Aorta (tissue), 5 donors: Measurements from ENCODE around the gene DMC1. TPM values are rescaled to one million over a fixed set of nuclear protein-coding genes. Genes with fewer than 3 reads are reported as not detected.

Source experiments
- ATAC-seq: fragments of 200-7000 bp; cut with Tn5 transposase; one replicate; pipeline ENCODE4 v1.9.1; 2022; ENCODE audit warnings: moderate library complexity; ENCODE audit not compliant: low FRiP score
- DNase-seq, 2 donors: peaks; one replicate each; pipeline ENCODE4 v3.0.0-alpha.2; 2020
- H3K27ac ChIP-seq, 2 donors: one replicate each; pipeline ENCODE4 v1.5.1; 2013; ENCODE audit warnings: low read length in 2 of 2, mild to moderate bottlenecking in 2 of 2, moderate library complexity in 2 of 2, control low read depth in 1 of 2, inconsistent platforms in 1 of 2, low read depth in 1 of 2
- H3K27me3 ChIP-seq, 2 donors: one replicate each; pipeline ENCODE4 v1.6.1; 2013; ENCODE audit warnings: control low read depth in 1 of 2, low read length in 1 of 2, mild to moderate bottlenecking in 1 of 2, moderate library complexity in 1 of 2; ENCODE audit not compliant: insufficient read depth in 2 of 2, control insufficient read depth in 1 of 2
- H3K36me3 ChIP-seq, 2 donors: one replicate each; pipeline ENCODE4 v1.6.1; 2013; ENCODE audit warnings: control low read depth in 1 of 2, low read length in 1 of 2, mild to moderate bottlenecking in 1 of 2; ENCODE audit not compliant: insufficient read depth in 2 of 2, control insufficient read depth in 1 of 2
- H3K4me1 ChIP-seq, 2 donors: one replicate each; pipeline ENCODE4 v1.6.1; 2013; ENCODE audit warnings: low read length in 2 of 2, control low read depth in 1 of 2, mild to moderate bottlenecking in 1 of 2, moderate library complexity in 1 of 2; ENCODE audit not compliant: insufficient read depth in 2 of 2, control insufficient read depth in 1 of 2
- H3K4me3 ChIP-seq, 2 donors: one replicate each; pipeline ENCODE4 v1.5.1; 2013; ENCODE audit warnings: low read length in 2 of 2, control low read depth in 1 of 2, mild to moderate bottlenecking in 1 of 2
- H3K9me3 ChIP-seq: one replicate; pipeline ENCODE4 v1.6.1; 2013; ENCODE audit warnings: mild to moderate bottlenecking, low read length; ENCODE audit not compliant: control insufficient read depth
- WGBS, 2 donors: extraction: QIAGEN DNeasy Blood & Tissue Kit; methylation state at CpG; one replicate each; pipeline ENCODE4 v1.1.7; 2013; 5-methylcytosine and 5-hydroxymethylcytosine counted together
- intact Hi-C, 2 donors: fragments of 100-400 bp; cut with DNase I; formaldehyde crosslinking; loops; one replicate each; pipeline versions ENCODE4 v1.14.2 to v1.15.0; 2022
- polyA plus RNA-seq, 2 donors: library from polyadenylated mRNA; stranded (reverse); fragments of 200-250 nt; gene quantifications; one replicate each; pipeline ENCODE4 v1.2.3, GENCODE V29; 2013
- total RNA-seq, 2 donors: library from RNA; stranded (reverse); fragmentation: NEBNext Ultra II Directional; extraction: Animal tissue kit (Norgen Biotek cat#: 25700); gene quantifications; one replicate each; pipeline ENCODE4 v1.2.1, GENCODE V29; 2021
- donor health status: healthy with polysubstance abuse.
- donor health status: Bipolar disorder and iron deficiency.
- donor health status: DM: no; HTN: no; CAD: no.
- donor health status: DM: no; HTN: no; CAD: no.
- donor health status: DM: yes; HTN: yes; CAD: no.

The DMC1 gene
- total and polyA plus RNA-seq, 4 donors, result 0.84 to 2.5 (median 1.5) TPM

GRCh38 chr22:38570779-38571364 is 889 bp upstream of the DMC1 start:
- peak overlapping the region; percentile 76 to 90 for H3K27ac ChIP-seq
- ATAC-seq (peak; percentile 63), DNase-seq (peak in 1 of 2 donors; percentile 87)
- H3K4me1 ChIP-seq, result no peaks in the 10 kb centered on the region
- WGBS, 2 donors, result 0 to 1% methylated on average over 14 of the region's 14 CpGs
- no peaks in the 10 kb centered on the region for H3K27me3 ChIP-seq
- no peaks in the 10 kb centered on the region for H3K36me3 ChIP-seq
- peak overlapping the region; percentile 27 to 51 for H3K4me3 ChIP-seq
- intact Hi-C loops, result loop anchor here (1.0 to 5.0 kb wide), 4 partner anchors 65 to 514 kb away; partner anchors contain the start of genes PICK1 (in 2 of the 2) and DDX17 (in 1 of the 2)
- no peaks in the 10 kb centered on the region for H3K9me3 ChIP-seq

DNA sequence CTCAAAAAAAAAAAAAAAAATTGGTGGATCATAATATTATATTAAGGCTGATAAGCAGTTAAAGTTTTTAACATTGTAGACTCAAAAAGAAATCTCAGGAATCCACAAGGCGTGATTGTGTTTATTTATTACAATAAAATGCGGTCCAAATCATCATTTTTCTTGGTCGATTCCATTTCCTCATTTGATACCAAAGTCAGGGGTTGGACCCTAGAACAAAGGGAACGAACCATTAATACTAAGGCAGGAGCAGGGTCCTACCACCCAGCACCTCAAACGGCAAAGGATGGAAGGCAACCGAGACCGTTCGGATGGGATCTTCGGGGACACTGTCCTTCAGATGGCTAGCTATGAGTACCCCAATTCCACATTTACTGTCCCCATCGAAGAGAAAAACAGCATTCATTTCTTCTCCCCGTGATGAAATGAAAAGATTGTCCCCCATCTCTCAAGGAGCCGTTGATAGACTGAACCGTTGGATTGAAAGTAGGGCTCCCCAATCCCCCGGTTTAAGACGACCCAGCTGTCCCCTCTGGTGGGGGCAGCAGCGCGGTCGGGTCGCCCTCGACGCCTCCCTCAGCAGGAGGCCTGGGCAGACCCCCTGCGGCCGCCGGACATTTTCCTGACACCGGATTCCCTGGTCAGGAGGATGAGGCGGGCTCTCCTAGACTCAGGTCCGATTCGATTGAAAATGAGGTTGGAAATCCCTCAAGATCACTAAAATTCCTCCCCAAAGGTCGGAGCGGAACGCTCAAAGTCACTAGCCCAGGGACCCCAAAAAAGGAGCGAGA is 607 bp downstream of the DMC1 start:
- Histone ChIP-seq H3K4me3 (no peak overlapping the region), H3K9me3 (no peaks in the 10 kb centered on the region), H3K27me3 (no peaks in the 10 kb centered on the region), H3K36me3 (no peaks in the 10 kb centered on the region), H3K27ac (peak overlapping the region; percentile 9 to 49), H3K4me1 (no peaks in the 10 kb centered on the region)
- DNase-seq, result no peak
- intact Hi-C loops, result loop anchor here in 1 of 2 donors (5.0 kb wide), 1 partner anchor 62 kb away; the partner anchor contains the start of gene DDX17
- ATAC-seq, result peak; percentile 40
- 14 to 25% methylated on average over 31 to 32 of the region's 32 CpGs for WGBS, 2 donors

DNA sequence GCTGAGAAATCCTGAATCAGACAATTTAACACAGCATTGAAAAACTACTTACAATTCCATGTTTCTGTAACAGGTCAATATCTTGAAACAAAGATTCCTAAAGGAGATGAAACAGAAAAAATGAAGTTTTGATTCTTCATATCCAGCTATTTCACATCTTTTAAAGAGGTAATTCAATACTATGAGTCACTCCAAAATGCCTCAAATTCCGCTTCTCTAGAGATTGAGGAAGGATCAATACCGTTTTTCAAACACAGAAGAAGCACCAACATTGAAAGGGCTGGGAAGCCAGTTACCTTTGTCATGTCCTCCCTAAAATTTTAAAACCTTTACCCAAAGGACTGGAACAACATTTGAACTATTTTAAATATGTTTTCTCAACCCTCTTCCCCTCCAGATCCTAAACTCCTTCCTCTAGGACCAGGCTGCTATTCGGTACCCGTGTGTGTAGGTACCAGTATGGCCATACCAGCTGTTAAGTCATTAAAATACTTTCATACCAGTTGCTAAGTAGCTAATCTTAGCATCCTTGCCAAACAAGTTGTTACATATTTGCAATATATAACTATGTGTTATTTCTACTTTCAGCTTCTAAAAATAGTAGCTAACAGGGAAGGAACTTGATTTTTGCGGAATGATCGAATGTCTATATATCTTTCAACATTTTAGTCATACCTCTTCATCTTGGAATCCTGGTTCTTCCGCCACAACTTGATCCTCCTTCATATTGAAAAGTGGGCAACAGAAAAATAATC is 2.3 kb downstream of the DMC1 start:
- 24 to 31% methylated on average over 7 of the region's 7 CpGs for WGBS, 2 donors
- peak overlapping the region; percentile 52 to 86 for H3K27ac ChIP-seq
- H3K4me3 ChIP-seq, result no peak overlapping the region
- H3K9me3 ChIP-seq, result no peaks in the 10 kb centered on the region
- ATAC-seq (no peak), DNase-seq (no peak)
- no peaks in the 10 kb centered on the region for H3K27me3 ChIP-seq
- H3K36me3 ChIP-seq, result no peaks in the 10 kb centered on the region
- H3K4me1 ChIP-seq, result no peaks in the 10 kb centered on the region
- intact Hi-C loops, result loop anchor here in 1 of 2 donors (5.0 kb wide), 1 partner anchor 60 kb away; the partner anchor contains the start of gene DDX17

- no peak for DNase-seq
- H3K9me3 ChIP-seq, result no peaks in the 10 kb centered on the region
- ATAC-seq, result no peak
- no peak overlapping the region for H3K4me3 ChIP-seq
- no peaks in the 10 kb centered on the region for H3K4me1 ChIP-seq
- H3K27me3 ChIP-seq, result no peaks in the 10 kb centered on the region
- H3K36me3 ChIP-seq, result no peaks in the 10 kb centered on the region
- H3K27ac ChIP-seq, result peak overlapping the region; percentile 45 to 86
- intact Hi-C loops, result loop anchor here in 1 of 2 donors (5.0 kb wide), 1 partner anchor 60 kb away; the partner anchor contains the start of gene DDX17
- WGBS, 2 donors, result 6 to 8% methylated on average over 3 of the region's 3 CpGs
Measured at GRCh38 chr22:38566726-38567504, 3.1 kb downstream of the DMC1 start.

- peak overlapping the region in 1 of 2 donors; percentile 39 for H3K27ac ChIP-seq
- no peaks in the 10 kb centered on the region for H3K9me3 ChIP-seq
- 90 to 99% methylated on average over 1 of the region's 1 CpG for WGBS, 2 donors
- no peak overlapping the region for H3K4me3 ChIP-seq
- H3K4me1 ChIP-seq, result no peaks in the 10 kb centered on the region
- no peaks in the 10 kb centered on the region for H3K36me3 ChIP-seq
- intact Hi-C loops, result loop anchor here in 1 of 2 donors (5.0 kb wide), 1 partner anchor 58 kb away; the partner anchor contains the start of gene DDX17
- no peak for DNase-seq
- ATAC-seq, result no peak
- H3K27me3 ChIP-seq, result no peaks in the 10 kb centered on the region
Measured at GRCh38 chr22:38565441-38565840, 4.5 kb downstream of the DMC1 start.

GRCh38 chr22:38564669-38565068 is 5.3 kb downstream of the DMC1 start:
- Histone ChIP-seq H3K27me3 (no peaks in the 10 kb centered on the region), H3K27ac (peak overlapping the region in 1 of 2 donors; percentile 45), H3K36me3 (no peaks in the 10 kb centered on the region), H3K9me3 (no peaks in the 10 kb centered on the region), H3K4me1 (no peaks in the 10 kb centered on the region), H3K4me3 (no peak overlapping the region)
- no peak for ATAC-seq
- DNase-seq, result no peak
- intact Hi-C loops, result loop anchor here in 1 of 2 donors (5.0 kb wide), 1 partner anchor 57 kb away; the partner anchor contains the start of gene DDX17
- WGBS, 2 donors, result 18 to 19% methylated on average over 2 of the region's 2 CpGs

- ATAC-seq, result no peak
- no peaks in the 10 kb centered on the region for H3K36me3 ChIP-seq
- H3K27me3 ChIP-seq, result no peaks in the 10 kb centered on the region
- WGBS, 2 donors, result 53 to 56% methylated on average over 3 of the region's 3 CpGs
- H3K4me1 ChIP-seq, result no peaks in the 10 kb centered on the region
- no peak overlapping the region for H3K4me3 ChIP-seq
- intact Hi-C loops, result no loop called here
- no peak for DNase-seq
- H3K9me3 ChIP-seq, result no peaks in the 10 kb centered on the region
- no peak overlapping the region for H3K27ac ChIP-seq
Measured at GRCh38 chr22:38554281-38554680, 15.7 kb downstream of the DMC1 start.
